Measurements from ENCODE around the gene BMP7.

BMP7 gene

DNA sequence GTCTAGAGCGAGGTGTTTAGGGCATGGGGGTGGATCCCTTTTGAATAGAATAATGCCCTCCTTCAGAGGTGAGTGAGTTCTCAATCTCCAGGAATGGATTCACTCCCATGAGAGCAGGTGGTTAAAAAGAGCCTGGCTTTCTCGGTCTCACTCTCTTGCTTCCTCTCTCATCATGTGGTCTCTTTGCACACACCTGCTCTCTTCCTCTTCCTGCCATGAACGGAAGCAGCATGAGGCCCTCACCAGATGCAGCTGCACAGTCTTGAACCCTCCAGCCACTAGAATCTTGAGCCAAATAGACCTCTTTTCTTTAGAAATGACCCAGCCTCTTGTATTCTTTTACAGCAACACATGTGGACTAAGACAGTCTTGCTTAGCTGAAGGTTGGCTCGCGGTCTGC is 119.3 kb downstream of the BMP7 start:
- no peak for DNase-seq (ENCODE audit: low spot score)
- TF ChIP-seq, protein P1, sequence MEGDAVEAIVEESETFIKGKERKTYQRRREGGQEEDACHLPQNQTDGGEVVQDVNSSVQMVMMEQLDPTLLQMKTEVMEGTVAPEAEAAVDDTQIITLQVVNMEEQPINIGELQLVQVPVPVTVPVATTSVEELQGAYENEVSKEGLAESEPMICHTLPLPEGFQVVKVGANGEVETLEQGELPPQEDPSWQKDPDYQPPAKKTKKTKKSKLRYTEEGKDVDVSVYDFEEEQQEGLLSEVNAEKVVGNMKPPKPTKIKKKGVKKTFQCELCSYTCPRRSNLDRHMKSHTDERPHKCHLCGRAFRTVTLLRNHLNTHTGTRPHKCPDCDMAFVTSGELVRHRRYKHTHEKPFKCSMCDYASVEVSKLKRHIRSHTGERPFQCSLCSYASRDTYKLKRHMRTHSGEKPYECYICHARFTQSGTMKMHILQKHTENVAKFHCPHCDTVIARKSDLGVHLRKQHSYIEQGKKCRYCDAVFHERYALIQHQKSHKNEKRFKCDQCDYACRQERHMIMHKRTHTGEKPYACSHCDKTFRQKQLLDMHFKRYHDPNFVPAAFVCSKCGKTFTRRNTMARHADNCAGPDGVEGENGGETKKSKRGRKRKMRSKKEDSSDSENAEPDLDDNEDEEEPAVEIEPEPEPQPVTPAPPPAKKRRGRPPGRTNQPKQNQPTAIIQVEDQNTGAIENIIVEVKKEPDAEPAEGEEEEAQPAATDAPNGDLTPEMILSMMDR (IDR thresholded peaks at IDR 0.05; ENCODE audit: extremely low read depth, insufficient read depth, missing control alignments): no peak
- in situ Hi-C loops (cut with MboI; ENCODE audit: low pct_unique_long_range_greater_than_20kb, low sequenced_read_pairs, unreplicated experiment): no loop called here

DNA sequence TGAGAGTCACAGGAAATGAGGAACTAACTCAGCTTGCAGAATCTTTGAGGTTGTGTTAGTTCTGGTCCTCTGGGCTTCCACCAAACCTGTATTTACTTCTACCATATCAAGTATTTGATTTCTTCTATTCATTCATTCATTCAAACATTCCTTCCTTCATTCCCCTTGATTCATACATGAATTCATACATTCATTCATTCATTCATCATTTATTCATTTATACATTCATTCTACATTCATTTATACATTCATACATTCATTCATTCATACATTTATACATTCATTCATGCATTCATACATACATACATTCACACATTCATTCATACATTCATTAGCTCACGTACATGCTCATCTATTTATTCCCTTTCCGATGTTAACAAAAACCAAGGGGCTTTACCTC is 120.3 kb downstream of the BMP7 start:
- in situ Hi-C loops (cut with MboI; ENCODE audit: low pct_unique_long_range_greater_than_20kb, low sequenced_read_pairs, unreplicated experiment): no loop called here
- no peak for DNase-seq (ENCODE audit: low spot score)

GRCh38 chr20:57145089-57145631 is 121.3 kb downstream of the BMP7 start:
- in situ Hi-C loops (cut with MboI; ENCODE audit: low pct_unique_long_range_greater_than_20kb, low sequenced_read_pairs, unreplicated experiment): no loop called here
- TF ChIP-seq, protein P1 (IDR thresholded peaks at IDR 0.05; ENCODE audit: extremely low read depth, insufficient read depth, missing control alignments): no peak
- no peak for DNase-seq (ENCODE audit: low spot score)

More for the DNA sequence above, 120.3 kb downstream of the BMP7 start:
- TF ChIP-seq, protein P1 (IDR thresholded peaks at IDR 0.05; ENCODE audit: extremely low read depth, insufficient read depth, missing control alignments): no peak

DNA sequence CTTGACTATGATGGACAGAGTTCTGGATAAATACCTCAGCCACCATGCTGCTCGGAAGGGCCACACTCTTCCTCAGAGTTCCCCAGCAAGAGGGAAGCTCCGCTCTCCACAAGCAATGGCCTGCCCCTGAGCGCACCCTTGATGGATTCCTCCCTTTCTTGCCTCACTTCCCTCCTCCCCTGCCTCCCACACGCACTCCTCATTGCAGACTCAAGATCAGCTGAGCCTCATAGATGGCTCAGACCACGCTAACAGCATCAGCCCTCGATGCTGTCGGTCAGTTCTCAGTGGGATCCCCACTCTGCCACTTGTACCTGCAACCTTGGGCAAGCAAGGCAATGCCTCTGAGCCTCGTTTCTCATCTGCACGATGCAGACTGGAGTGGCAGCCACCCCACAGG is 123.3 kb downstream of the BMP7 start:
- in situ Hi-C loops (cut with MboI; ENCODE audit: low pct_unique_long_range_greater_than_20kb, low sequenced_read_pairs, unreplicated experiment): no loop called here
- TF ChIP-seq, protein P1 (IDR thresholded peaks at IDR 0.05; ENCODE audit: extremely low read depth, insufficient read depth, missing control alignments): no peak
- no peak for DNase-seq (ENCODE audit: low spot score)

DNA sequence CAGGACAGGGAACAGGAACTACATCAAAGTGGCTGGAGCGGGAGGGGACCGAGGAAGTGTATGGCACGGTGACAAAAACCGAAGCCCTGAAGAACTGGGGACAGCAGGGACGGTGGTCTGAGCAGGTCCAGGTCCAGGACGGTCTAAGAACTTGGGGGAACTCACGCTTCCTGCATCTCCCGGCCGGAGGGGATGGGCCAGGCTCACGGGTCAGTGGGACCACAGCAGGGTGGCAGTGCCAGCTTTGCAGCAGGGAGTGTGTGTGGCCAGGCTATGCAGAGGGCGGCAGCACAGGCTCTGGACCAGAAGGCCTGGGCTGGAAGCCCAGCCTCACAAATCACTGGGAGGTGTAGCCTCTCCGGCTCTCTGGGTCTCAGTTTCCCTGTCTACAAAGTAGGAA is 123.8 kb downstream of the BMP7 start:
- TF ChIP-seq, protein P1 (IDR thresholded peaks at IDR 0.05; ENCODE audit: extremely low read depth, insufficient read depth, missing control alignments): no peak
- no peak for DNase-seq (ENCODE audit: low spot score)
- in situ Hi-C loops (cut with MboI; ENCODE audit: low pct_unique_long_range_greater_than_20kb, low sequenced_read_pairs, unreplicated experiment): no loop called here

DNA sequence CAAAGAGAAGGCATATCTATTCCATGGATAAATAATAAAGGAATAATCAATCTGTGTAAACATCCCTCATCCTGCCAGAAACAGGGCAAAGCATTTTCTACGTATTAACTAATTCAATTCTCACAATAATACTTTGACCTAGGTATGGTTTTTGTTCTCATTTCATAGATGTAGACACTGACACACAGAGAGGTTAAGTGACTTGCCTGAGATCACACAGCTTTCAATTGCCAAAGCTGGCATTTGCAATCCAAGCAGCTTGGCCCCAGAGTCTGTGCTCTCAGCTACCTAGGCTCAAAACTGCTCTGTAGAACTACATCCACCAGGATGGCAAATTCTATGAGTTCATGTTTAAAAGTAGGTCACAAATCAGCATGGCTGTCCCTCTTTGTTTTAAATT is 124.9 kb downstream of the BMP7 start:
- TF ChIP-seq, protein P1 (IDR thresholded peaks at IDR 0.05; ENCODE audit: extremely low read depth, insufficient read depth, missing control alignments): no peak
- DNase-seq (ENCODE audit: low spot score): no peak
- in situ Hi-C loops (cut with MboI; ENCODE audit: low pct_unique_long_range_greater_than_20kb, low sequenced_read_pairs, unreplicated experiment): no loop called here
